Lower leg skin (tissue), 4 donors: Measurements from ENCODE around the gene IP6K3. TPM values are rescaled to one million over a fixed set of nuclear protein-coding genes. Genes with fewer than 3 reads are reported as not detected.

Source experiments
- DNase-seq, 2 donors: peaks; one replicate each; pipeline ENCODE4 v3.0.0-alpha.2; 2019; ENCODE audit warnings: low spot score in 2 of 2
- H3K4me3 ChIP-seq: fragments of 200-600 bp; sonication (generic); 2 replicates; pipeline ENCODE4 v1.5.1; 2017; ENCODE audit warnings: mild to moderate bottlenecking, low read depth; ENCODE audit not compliant: poor library complexity, severe bottlenecking
- POLR2A ChIP-seq, 2 donors: fragments of 450-650 bp; IDR thresholded peaks; one replicate each; pipeline ENCODE4 v1.6.1; 2016 to 2017; ENCODE audit warnings: antibody characterized with exemption in 2 of 2, mild to moderate bottlenecking in 1 of 2, moderate library complexity in 1 of 2
- whole genome bisulfite sequencing, 2 donors: methylation state at CpG; one replicate each; pipeline ENCODE4 v1.1.5; 2018; 5-methylcytosine and 5-hydroxymethylcytosine counted together
- intact Hi-C: fragments of 100-400 bp; cut with DNase I; formaldehyde crosslinking; loops from one replicate; pipeline ENCODE4 v1.15.0; 2023; ENCODE audit warnings: low total_unique reads
- total RNA-seq, 4 donors: library from RNA; depleted of rRNA; stranded (reverse); fragments of >200 nt; gene quantifications; one replicate each; pipeline ENCODE4 v1.1.0, GENCODE V29; 2016
- TF ChIP-seq, protein P1 (sequence below), 3 donors: fragments of 450-650 bp; IDR thresholded peaks; one replicate each; pipeline ENCODE4 v1.5.1; 2016; ENCODE audit warnings: antibody characterized with exemption in 3 of 3, mild to moderate bottlenecking in 3 of 3, moderate library complexity in 2 of 3

The IP6K3 gene
- total RNA-seq, 4 donors from 2014 or later = 0.45 TPM; not detected in 3

DNA sequence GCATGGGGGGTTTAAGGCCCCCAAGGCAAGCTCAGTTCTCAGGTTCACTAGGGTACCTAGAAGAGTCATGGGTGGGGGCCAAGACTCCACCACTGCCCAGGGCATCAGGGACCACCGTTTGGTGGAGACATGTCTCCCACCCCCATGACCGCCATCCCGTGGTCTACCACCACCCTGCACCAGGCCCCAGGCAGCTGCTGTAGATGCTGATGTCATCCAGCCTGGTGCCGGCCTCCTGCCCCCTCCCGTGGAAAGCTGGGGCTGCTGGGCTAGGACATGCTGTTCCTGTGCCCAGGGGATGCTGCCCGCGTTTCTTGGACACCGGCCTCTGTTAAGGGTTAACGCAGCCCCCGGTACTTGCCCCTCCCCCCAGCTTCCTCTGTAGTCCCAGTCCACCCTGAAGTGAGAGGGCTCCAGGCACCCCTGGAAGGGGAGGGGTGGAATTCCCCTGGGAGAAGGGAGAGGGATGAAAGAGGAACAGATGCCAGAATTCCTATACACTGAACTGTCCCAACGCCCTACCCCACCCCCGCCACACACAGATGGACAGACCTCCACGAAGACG lies 587 bp downstream of the IP6K3 start:
- intact Hi-C loops = loop anchor here (10.0 kb wide), 1 partner anchor 409 kb away; no protein-coding TSS in a partner anchor
- H3K4me3 ChIP-seq = no peak overlapping the region
- no peak for DNase-seq
- TF ChIP-seq POLR2A (IDR thresholded peaks at IDR 0.05) = no peak
- TF ChIP-seq, protein P1, sequence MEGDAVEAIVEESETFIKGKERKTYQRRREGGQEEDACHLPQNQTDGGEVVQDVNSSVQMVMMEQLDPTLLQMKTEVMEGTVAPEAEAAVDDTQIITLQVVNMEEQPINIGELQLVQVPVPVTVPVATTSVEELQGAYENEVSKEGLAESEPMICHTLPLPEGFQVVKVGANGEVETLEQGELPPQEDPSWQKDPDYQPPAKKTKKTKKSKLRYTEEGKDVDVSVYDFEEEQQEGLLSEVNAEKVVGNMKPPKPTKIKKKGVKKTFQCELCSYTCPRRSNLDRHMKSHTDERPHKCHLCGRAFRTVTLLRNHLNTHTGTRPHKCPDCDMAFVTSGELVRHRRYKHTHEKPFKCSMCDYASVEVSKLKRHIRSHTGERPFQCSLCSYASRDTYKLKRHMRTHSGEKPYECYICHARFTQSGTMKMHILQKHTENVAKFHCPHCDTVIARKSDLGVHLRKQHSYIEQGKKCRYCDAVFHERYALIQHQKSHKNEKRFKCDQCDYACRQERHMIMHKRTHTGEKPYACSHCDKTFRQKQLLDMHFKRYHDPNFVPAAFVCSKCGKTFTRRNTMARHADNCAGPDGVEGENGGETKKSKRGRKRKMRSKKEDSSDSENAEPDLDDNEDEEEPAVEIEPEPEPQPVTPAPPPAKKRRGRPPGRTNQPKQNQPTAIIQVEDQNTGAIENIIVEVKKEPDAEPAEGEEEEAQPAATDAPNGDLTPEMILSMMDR (IDR thresholded peaks at IDR 0.05) = no peak
- WGBS, 2 donors = 29 to 38% methylated on average over 8 to 10 of the region's 14 CpGs

- TF ChIP-seq, protein P1 (IDR thresholded peaks at IDR 0.05) = no peak
- TF ChIP-seq POLR2A (IDR thresholded peaks at IDR 0.05) = no peak
- 87 to 88% methylated on average over 7 of the region's 7 CpGs for WGBS, 2 donors
- DNase-seq = no peak
- intact Hi-C loops = loop anchor here (10.0 kb wide), 1 partner anchor 409 kb away; no protein-coding TSS in a partner anchor
- H3K4me3 ChIP-seq = no peak overlapping the region
Measured at GRCh38 chr6:33745548-33745947, 1.2 kb downstream of the IP6K3 start.

- TF ChIP-seq, protein P1 (IDR thresholded peaks at IDR 0.05) = no peak
- TF ChIP-seq POLR2A (IDR thresholded peaks at IDR 0.05) = no peak
- WGBS, 2 donors = 56% methylated on average over 12 to 13 of the region's 13 CpGs
- no peak for DNase-seq
- no peak overlapping the region for H3K4me3 ChIP-seq
- intact Hi-C loops = loop anchor here (10.0 kb wide), 1 partner anchor 410 kb away; no protein-coding TSS in a partner anchor
Measured at GRCh38 chr6:33744895-33745546, 1.7 kb downstream of the IP6K3 start.

- 26 to 33% methylated on average over 10 to 11 of the region's 11 CpGs for WGBS, 2 donors
Measured at GRCh38 chr6:33744001-33744848, 2.5 kb downstream of the IP6K3 start.

GRCh38 chr6:33742837-33743236 lies 3.9 kb downstream of the IP6K3 start:
- no peak for TF ChIP-seq POLR2A (IDR thresholded peaks at IDR 0.05)
- TF ChIP-seq, protein P1 (IDR thresholded peaks at IDR 0.05) = no peak
- 68 to 78% methylated on average over 7 of the region's 7 CpGs for WGBS, 2 donors
- no peak for DNase-seq
- intact Hi-C loops = loop anchor here (10.0 kb wide), 1 partner anchor 412 kb away; no protein-coding TSS in a partner anchor
- H3K4me3 ChIP-seq = no peak overlapping the region

More at GRCh38 chr6:33744001-33744848, 2.5 kb downstream of the IP6K3 start:
- no peak overlapping the region for H3K4me3 ChIP-seq
- peak; percentile 54 to 91 for DNase-seq
- TF ChIP-seq, protein P1 (IDR thresholded peaks at IDR 0.05) = peak in 1 of 3 donors; percentile 80
- TF ChIP-seq POLR2A (IDR thresholded peaks at IDR 0.05) = no peak
- intact Hi-C loops = loop anchor here (10.0 kb wide), 1 partner anchor 411 kb away; no protein-coding TSS in a partner anchor
